Tibial nerve (tissue), 4 donors: Measurements from ENCODE around the gene CDC42BPB.

Source experiments
- EP300 ChIP-seq, 2 donors: sonication (generic); formaldehyde crosslinking; IDR thresholded peaks; one replicate each; pipeline ENCODE4 v1.6.1; 2017; ENCODE audit warnings: antibody characterized with exemption in 2 of 2, mild to moderate bottlenecking in 1 of 2
- POLR2A ChIP-seq, 2 donors: fragments of 450-650 bp; IDR thresholded peaks; one replicate each; pipeline ENCODE4 v1.6.1; 2017; ENCODE audit warnings: antibody characterized with exemption in 2 of 2, mild to moderate bottlenecking in 2 of 2, moderate library complexity in 2 of 2
- TF ChIP-seq, protein P1 (sequence below), 5 experiments: fragments of 200-600 bp in 3 of 5; fragments of 450-650 bp in 2 of 5; sonication (generic) in 3 of 5; IDR thresholded peaks; one replicate each; pipeline ENCODE4 v1.5.1; 2016 to 2019; ENCODE audit warnings: antibody characterized with exemption in 5 of 5, mild to moderate bottlenecking in 3 of 5, moderate library complexity in 2 of 5

DNA sequence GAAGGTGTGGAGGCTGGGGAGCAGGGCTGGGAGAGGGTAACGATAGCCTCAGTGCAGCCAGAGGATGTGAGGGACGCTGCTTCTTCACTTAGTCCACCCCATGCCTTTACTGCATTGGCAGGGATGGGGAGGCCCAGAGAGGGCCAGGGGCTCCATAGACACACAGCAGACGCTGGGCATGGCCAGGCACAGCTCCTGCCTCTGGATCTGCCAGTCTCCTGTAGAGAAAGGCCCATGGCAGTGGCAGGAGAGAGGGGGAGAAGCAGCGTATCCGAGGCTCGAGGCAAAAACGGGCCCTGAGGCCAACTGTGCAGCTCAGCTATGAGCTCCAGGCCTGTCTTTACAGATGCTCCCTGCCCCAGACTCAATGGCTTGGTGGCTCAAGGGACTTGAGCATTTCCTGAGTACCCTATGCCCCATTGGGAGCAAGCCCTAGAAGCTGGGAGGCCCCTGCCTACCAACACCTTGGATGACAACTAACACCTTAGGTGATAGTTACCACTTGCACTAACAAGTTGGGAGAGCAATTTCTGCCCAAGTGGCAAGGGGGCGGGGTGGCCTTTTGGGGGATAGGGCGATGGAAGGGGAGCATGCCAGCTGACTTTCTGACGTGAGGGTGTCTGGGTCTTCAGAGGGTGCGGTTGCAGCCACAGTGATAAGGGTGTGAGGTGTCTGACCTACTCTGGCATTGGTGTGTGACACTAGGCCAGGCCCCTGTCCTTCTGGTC is 21.7 kb upstream of the CDC42BPB start:
- TF ChIP-seq, protein P1, sequence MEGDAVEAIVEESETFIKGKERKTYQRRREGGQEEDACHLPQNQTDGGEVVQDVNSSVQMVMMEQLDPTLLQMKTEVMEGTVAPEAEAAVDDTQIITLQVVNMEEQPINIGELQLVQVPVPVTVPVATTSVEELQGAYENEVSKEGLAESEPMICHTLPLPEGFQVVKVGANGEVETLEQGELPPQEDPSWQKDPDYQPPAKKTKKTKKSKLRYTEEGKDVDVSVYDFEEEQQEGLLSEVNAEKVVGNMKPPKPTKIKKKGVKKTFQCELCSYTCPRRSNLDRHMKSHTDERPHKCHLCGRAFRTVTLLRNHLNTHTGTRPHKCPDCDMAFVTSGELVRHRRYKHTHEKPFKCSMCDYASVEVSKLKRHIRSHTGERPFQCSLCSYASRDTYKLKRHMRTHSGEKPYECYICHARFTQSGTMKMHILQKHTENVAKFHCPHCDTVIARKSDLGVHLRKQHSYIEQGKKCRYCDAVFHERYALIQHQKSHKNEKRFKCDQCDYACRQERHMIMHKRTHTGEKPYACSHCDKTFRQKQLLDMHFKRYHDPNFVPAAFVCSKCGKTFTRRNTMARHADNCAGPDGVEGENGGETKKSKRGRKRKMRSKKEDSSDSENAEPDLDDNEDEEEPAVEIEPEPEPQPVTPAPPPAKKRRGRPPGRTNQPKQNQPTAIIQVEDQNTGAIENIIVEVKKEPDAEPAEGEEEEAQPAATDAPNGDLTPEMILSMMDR (IDR thresholded peaks at IDR 0.05), result no peak
- no peak for TF ChIP-seq POLR2A (IDR thresholded peaks at IDR 0.05)
- TF ChIP-seq EP300 (IDR thresholded peaks at IDR 0.05), result no peak
